ENCODE measurements around the gene PHF2. TPM values are rescaled to one million over a fixed set of nuclear protein-coding genes. Genes with fewer than 3 reads are reported as not detected.

The PHF2 gene
- total RNA-seq, 1 experiment from 2014 or later, result 26.3 TPM

DNA sequence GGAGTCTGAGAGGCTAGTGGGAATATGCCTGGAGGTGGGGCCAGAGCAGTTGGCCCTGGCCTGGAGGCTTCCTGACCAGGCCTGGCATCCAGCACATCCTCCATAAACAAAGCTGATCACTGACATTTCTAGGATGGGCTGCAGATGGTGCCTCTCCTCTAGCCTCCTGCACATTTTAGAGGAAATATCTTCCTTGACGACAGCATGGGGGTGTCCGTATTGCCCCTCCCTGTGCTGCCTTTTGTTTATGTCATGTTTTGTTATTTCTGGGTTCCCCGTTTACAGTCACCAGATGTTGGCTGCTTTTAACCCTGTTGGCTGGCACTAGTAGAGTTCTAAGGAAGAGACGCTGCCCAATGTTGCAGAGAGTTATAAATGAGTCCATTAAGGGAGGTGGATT, 148.5 kb downstream of the PHF2 start:
- Histone ChIP-seq H3K9me2 (ENCODE audit: insufficient read depth) (no peaks in the 10 kb centered on the region), H3F3A (ENCODE audit: insufficient read depth, low read depth) (no peaks in the 10 kb centered on the region), H3K4me3 (no peak overlapping the region), H4K20me1 (ENCODE audit: insufficient read depth) (no peaks in the 10 kb centered on the region), H3K36me3 (ENCODE audit: low read depth) (no peaks in the 10 kb centered on the region), H3K27ac (no peak overlapping the region), H3K4me2 (no peak overlapping the region), H3K9me3 (ENCODE audit: insufficient read depth, low read depth) (no peaks in the 10 kb centered on the region), H3K4me1 (replicated peaks; ENCODE audit: insufficient read depth) (no peaks in the 10 kb centered on the region), H2AFZ (no peak overlapping the region), H3K27me3 (ENCODE audit: insufficient read depth, low read depth) (peaks cover 81% of the 10 kb centered on the region), H3K79me2 (ENCODE audit: low read depth) (no peaks in the 10 kb centered on the region)
- TF ChIP-seq CTCF (conservative IDR thresholded peaks at IDR 0.05) (no peak), EZH2 (IDR thresholded peaks at IDR 0.05; ENCODE audit: low read depth) (no peak)
- POLR2A ChIA-PET (ENCODE audit: unreplicated experiment), result no interaction called here
- intact Hi-C loops (cut with micrococcal nuclease; ENCODE audit: unreplicated experiment), result no loop called here
- CTCF ChIA-PET, result no interaction called here
- no TSS peak for BruUV-seq (replicated peaks)
- DNase-seq, result no peak

GRCh38 chr9:93725382-93725781, 149.0 kb downstream of the PHF2 start:
- no peak overlapping the region for H3K27ac ChIP-seq
- TF ChIP-seq CTCF (conservative IDR thresholded peaks at IDR 0.05) (no peak), EZH2 (IDR thresholded peaks at IDR 0.05; ENCODE audit: low read depth) (no peak)
- no peaks in the 10 kb centered on the region for H3K79me2 ChIP-seq (ENCODE audit: low read depth)
- peaks cover 81% of the 10 kb centered on the region for H3K27me3 ChIP-seq (ENCODE audit: insufficient read depth, low read depth)
- BruUV-seq (replicated peaks), result no TSS peak
- intact Hi-C loops (cut with micrococcal nuclease; ENCODE audit: unreplicated experiment), result no loop called here
- no peaks in the 10 kb centered on the region for H3K4me1 ChIP-seq (replicated peaks; ENCODE audit: insufficient read depth)
- H2AFZ ChIP-seq, result no peak overlapping the region
- H4K20me1 ChIP-seq (ENCODE audit: insufficient read depth), result no peaks in the 10 kb centered on the region
- POLR2A ChIA-PET (ENCODE audit: unreplicated experiment), result no interaction called here
- H3K9me3 ChIP-seq (ENCODE audit: insufficient read depth, low read depth), result no peaks in the 10 kb centered on the region
- H3K36me3 ChIP-seq (ENCODE audit: low read depth), result no peaks in the 10 kb centered on the region
- CTCF ChIA-PET, result no interaction called here
- DNase-seq, result no peak
- H3F3A ChIP-seq (ENCODE audit: insufficient read depth, low read depth), result no peaks in the 10 kb centered on the region
- H3K9me2 ChIP-seq (ENCODE audit: insufficient read depth), result no peaks in the 10 kb centered on the region
- no peak overlapping the region for H3K4me2 ChIP-seq
- no peak overlapping the region for H3K4me3 ChIP-seq

GRCh38 chr9:93726147-93726546, 149.8 kb downstream of the PHF2 start:
- H3K4me3 ChIP-seq, result no peak overlapping the region
- H3F3A ChIP-seq (ENCODE audit: insufficient read depth, low read depth), result no peaks in the 10 kb centered on the region
- CTCF ChIA-PET, result no interaction called here
- no TSS peak for BruUV-seq (replicated peaks)
- no peak for TF ChIP-seq CTCF (conservative IDR thresholded peaks at IDR 0.05)
- TF ChIP-seq EZH2 (IDR thresholded peaks at IDR 0.05; ENCODE audit: low read depth), result no peak
- no peaks in the 10 kb centered on the region for H3K9me2 ChIP-seq (ENCODE audit: insufficient read depth)
- no peak overlapping the region for H2AFZ ChIP-seq
- H3K27me3 ChIP-seq (ENCODE audit: insufficient read depth, low read depth), result peaks cover 81% of the 10 kb centered on the region
- POLR2A ChIA-PET (ENCODE audit: unreplicated experiment), result no interaction called here
- no peaks in the 10 kb centered on the region for H3K36me3 ChIP-seq (ENCODE audit: low read depth)
- H4K20me1 ChIP-seq (ENCODE audit: insufficient read depth), result no peaks in the 10 kb centered on the region
- H3K4me2 ChIP-seq, result no peak overlapping the region
- no peaks in the 10 kb centered on the region for H3K79me2 ChIP-seq (ENCODE audit: low read depth)
- no peaks in the 10 kb centered on the region for H3K9me3 ChIP-seq (ENCODE audit: insufficient read depth, low read depth)
- no peaks in the 10 kb centered on the region for H3K4me1 ChIP-seq (replicated peaks; ENCODE audit: insufficient read depth)
- H3K27ac ChIP-seq, result no peak overlapping the region
- intact Hi-C loops (cut with micrococcal nuclease; ENCODE audit: unreplicated experiment), result no loop called here
- DNase-seq, result no peak

Small RNA genes lying within 50 kb of the gene (microRNA-seq; reads per million reads assigned to microRNA genes)
- not detected for gene MIR548AU (ENCODE audit: borderline number of aligned reads, borderline replicate concordance)

Other genes with a start within 250 kb of the PHF2 start
- 141 and 171 TPM in 2 replicates for gene FAM120A, start 124.9 kb upstream of the PHF2 start, total RNA-seq (2021)
- 27.8 and 34.6 TPM in 2 replicates for gene FAM120AOS, start 123.0 kb upstream of the PHF2 start, total RNA-seq (2021)